HPDE6-E6E7 (cell line): ENCODE data around the gene TEX54.

ENCODE experiments used
- DNase-seq: peaks from one replicate; pipeline ENCODE4 v3.0.0; 2011; ENCODE audit warnings: missing footprints; ENCODE audit errors: extremely low spot score

Gene TEX54

DNA sequence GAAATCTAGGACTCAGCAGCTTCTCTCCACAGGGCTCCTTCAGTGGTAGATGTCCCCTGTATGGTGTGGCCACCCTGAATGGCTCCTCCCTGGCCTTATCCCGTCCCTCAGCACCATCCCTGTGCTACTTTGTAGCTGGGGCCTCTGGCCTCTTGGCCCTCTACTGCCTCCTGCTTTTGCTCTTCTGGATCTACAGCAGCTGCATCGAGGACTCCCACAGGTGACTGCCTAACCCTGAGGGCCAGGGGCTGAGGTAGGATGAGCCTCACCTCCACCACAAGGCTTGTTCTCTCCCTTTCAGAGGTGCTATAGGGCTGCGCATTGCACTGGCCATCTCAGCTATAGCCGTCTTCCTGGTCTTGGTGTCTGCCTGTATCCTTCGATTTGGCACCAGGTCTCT, 43.6 kb downstream of the TEX54 start:
- DNase-seq, result no peak

- peak; percentile 89 for DNase-seq
Measured at GRCh38 chr11:62787005-62787759, 45.5 kb downstream of the TEX54 start, which contains the start of gene TMEM179B. TSS of gene TMEM179B (plus strand) at chr11:62787402. CDS start at chr11:62787432, 30 bp downstream.

- peak; percentile 84 for DNase-seq
Measured at GRCh38 chr11:62786318-62787004, 46.2 kb downstream of the TEX54 start.

DNA sequence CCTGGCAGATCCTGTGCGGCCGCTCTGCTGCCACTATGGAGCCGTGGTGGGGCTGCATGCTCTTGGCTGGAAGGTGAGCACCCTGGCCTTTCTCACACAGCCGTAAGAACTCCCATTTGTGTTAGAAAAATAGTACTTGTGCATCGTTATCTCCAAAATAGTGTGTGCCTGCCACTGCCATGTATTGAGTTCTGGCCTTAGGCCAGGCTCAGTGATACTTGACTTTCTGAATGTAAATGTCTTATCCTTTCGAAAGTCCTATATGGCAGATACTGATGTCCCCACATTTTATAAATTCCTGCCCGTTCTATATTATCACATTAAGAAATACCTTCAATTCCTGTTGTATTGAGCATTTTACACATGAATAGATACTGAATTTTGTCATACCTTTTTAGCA, 49.9 kb downstream of the TEX54 start:
- no peak for DNase-seq
